Renal cortical epithelial cell (primary cell): Measurements from ENCODE around the gene CDH23. TPM values are rescaled to one million over a fixed set of nuclear protein-coding genes. Genes with fewer than 3 reads are reported as not detected.

ENCODE experiments used
- DNase-seq: peaks from one replicate; pipeline ENCODE4 v3.0.0-alpha.2; 2011; ENCODE audit warnings: low read depth
- total RNA-seq: library from RNA; depleted of rRNA; stranded (reverse); fragments of >200 nt; gene quantifications from 2 replicates; pipeline ENCODE4 v1.2.3, GENCODE V29; 2014

CDH23 gene
- total RNA-seq, 1 donor from 2014 or later = not detected

GRCh38 chr10:71466330-71466729 is 69.6 kb downstream of the CDH23 start:
- DNase-seq = no peak

- DNase-seq = no peak
Measured at GRCh38 chr10:71467161-71467560, 70.4 kb downstream of the CDH23 start.

GRCh38 chr10:71467569-71468362 is 71.0 kb downstream of the CDH23 start:
- DNase-seq = no peak

GRCh38 chr10:71468363-71469094 is 71.8 kb downstream of the CDH23 start:
- no peak for DNase-seq

- no peak for DNase-seq
Measured at GRCh38 chr10:71471006-71471405, 74.3 kb downstream of the CDH23 start.

- DNase-seq = no peak
Measured at GRCh38 chr10:71471957-71472365, 75.2 kb downstream of the CDH23 start.

GRCh38 chr10:71472466-71472865 is 75.7 kb downstream of the CDH23 start:
- DNase-seq = no peak

- no peak for DNase-seq
Measured at GRCh38 chr10:71472912-71473311, 76.2 kb downstream of the CDH23 start.

GRCh38 chr10:71473671-71474599 is 77.2 kb downstream of the CDH23 start:
- DNase-seq = no peak

- DNase-seq = no peak
Measured at GRCh38 chr10:71474702-71475242, 78.1 kb downstream of the CDH23 start.

GRCh38 chr10:71475243-71475871 is 78.6 kb downstream of the CDH23 start:
- no peak for DNase-seq

GRCh38 chr10:71476228-71477011 is 79.7 kb downstream of the CDH23 start:
- DNase-seq = no peak

GRCh38 chr10:71478173-71478572 is 81.5 kb downstream of the CDH23 start:
- DNase-seq = no peak

GRCh38 chr10:71478813-71479365 is 82.2 kb downstream of the CDH23 start:
- no peak for DNase-seq

- DNase-seq = no peak
Measured at GRCh38 chr10:71479831-71480230, 83.1 kb downstream of the CDH23 start.

- no peak for DNase-seq
Measured at GRCh38 chr10:71480662-71481061, 83.9 kb downstream of the CDH23 start.

GRCh38 chr10:71481746-71482410 is 85.2 kb downstream of the CDH23 start:
- no peak for DNase-seq

- DNase-seq = no peak
Measured at GRCh38 chr10:71482620-71483019, 85.9 kb downstream of the CDH23 start.

- no peak for DNase-seq
Measured at GRCh38 chr10:71483135-71483534, 86.4 kb downstream of the CDH23 start.
